DMS114 treated with DMSO at 0.1 percent for 48 hours (cell line): ENCODE measurements around the gene POLRMT.

Experiments
- DNase-seq: peaks from one replicate; lab custom pipeline; 2025; ENCODE audit not compliant: unreplicated experiment; lab: John Stamatoyannopoulos, UW

Gene POLRMT

GRCh38 chr19:648305-648704 is 15.0 kb upstream of the POLRMT start:
- DNase-seq = no peak

GRCh38 chr19:647566-648284 is 14.4 kb upstream of the POLRMT start:
- DNase-seq = no peak

- no peak for DNase-seq
Observed at GRCh38 chr19:646779-647565, 13.6 kb upstream of the POLRMT start.

GRCh38 chr19:645912-646778 is 12.8 kb upstream of the POLRMT start:
- DNase-seq = no peak

- no peak for DNase-seq
Observed at GRCh38 chr19:644789-645188, 11.5 kb upstream of the POLRMT start.

- no peak for DNase-seq
Observed at GRCh38 chr19:644363-644762, 11.0 kb upstream of the POLRMT start.

GRCh38 chr19:643736-644135 is 10.4 kb upstream of the POLRMT start:
- DNase-seq = no peak

GRCh38 chr19:642767-643727 is 9.7 kb upstream of the POLRMT start:
- no peak for DNase-seq

- DNase-seq = no peak
Observed at GRCh38 chr19:641702-642101, 8.4 kb upstream of the POLRMT start.

- no peak for DNase-seq
Observed at GRCh38 chr19:640606-641189, 7.4 kb upstream of the POLRMT start.

- no peak for DNase-seq
Observed at GRCh38 chr19:640161-640558, 6.8 kb upstream of the POLRMT start.

- no peak for DNase-seq
Observed at GRCh38 chr19:639253-640160, 6.2 kb upstream of the POLRMT start, which contains the start of gene FGF22. FGF22 (plus strand) TSS chr19:639879; CDS start chr19:639926, 47 bp downstream.

- no peak for DNase-seq
Observed at GRCh38 chr19:638906-639252, 5.5 kb upstream of the POLRMT start.

GRCh38 chr19:634975-635652 is 1.8 kb upstream of the POLRMT start:
- DNase-seq = no peak

GRCh38 chr19:633786-634639 is 676 bp upstream of the POLRMT start:
- no peak for DNase-seq

GRCh38 chr19:632579-633067 is 714 bp downstream of the POLRMT start:
- no peak for DNase-seq

GRCh38 chr19:629961-630714 is 3.2 kb downstream of the POLRMT start:
- no peak for DNase-seq
